HG03175 (cell line): ENCODE measurements around the gene APH1B.
"Not testable (repeated sequence)": the region's sequence is repeated elsewhere in the genome, so short reads cannot be mapped to it uniquely, and the experiment has no call there.

ENCODE experiments used
- ATAC-seq: cut with Tn5 transposase; IDR thresholded peaks from one replicate; pipeline ENCODE4 v1.9.1; 2021; ENCODE audit warnings: mild to moderate bottlenecking, moderate library complexity; ENCODE audit not compliant: unreplicated experiment

Gene APH1B

GRCh38 chr15:63277038-63277892 is at the start of gene APH1B:
APH1B (plus strand) TSS chr15:63277605; CDS start chr15:63277624, 19 bp downstream.
- peak; percentile 74 for ATAC-seq

- no peak for ATAC-seq
Observed at GRCh38 chr15:63227689-63228088, 49.7 kb upstream of the APH1B start.

GRCh38 chr15:63231206-63231605 is 46.2 kb upstream of the APH1B start:
- ATAC-seq: no peak

- ATAC-seq: no peak
Observed at GRCh38 chr15:63231706-63232105, 45.7 kb upstream of the APH1B start.

- ATAC-seq: no peak
Observed at GRCh38 chr15:63232405-63232804, 45.0 kb upstream of the APH1B start.

GRCh38 chr15:63232943-63233342 is 44.5 kb upstream of the APH1B start:
- no peak for ATAC-seq

- no peak for ATAC-seq
Observed at GRCh38 chr15:63233667-63234423, 43.6 kb upstream of the APH1B start.

GRCh38 chr15:63234451-63234870 is 42.9 kb upstream of the APH1B start:
- no peak for ATAC-seq

- no peak for ATAC-seq
Observed at GRCh38 chr15:63236272-63236671, 41.1 kb upstream of the APH1B start.

GRCh38 chr15:63237086-63237485 is 40.3 kb upstream of the APH1B start:
- ATAC-seq: not testable (repeated sequence)

GRCh38 chr15:63238171-63238570 is 39.2 kb upstream of the APH1B start:
- ATAC-seq: no peak

GRCh38 chr15:63238796-63239195 is 38.6 kb upstream of the APH1B start:
- peak; percentile 88 for ATAC-seq

GRCh38 chr15:63240109-63240508 is 37.3 kb upstream of the APH1B start:
- ATAC-seq: no peak

GRCh38 chr15:63241316-63241715 is 36.1 kb upstream of the APH1B start:
- ATAC-seq: no peak

GRCh38 chr15:63243101-63243500 is 34.3 kb upstream of the APH1B start:
- ATAC-seq: no peak

- no peak for ATAC-seq
Observed at GRCh38 chr15:63243776-63244175, 33.6 kb upstream of the APH1B start.

GRCh38 chr15:63244399-63244798 is 33.0 kb upstream of the APH1B start:
- ATAC-seq: no peak

GRCh38 chr15:63244976-63245645 is 32.3 kb upstream of the APH1B start:
- ATAC-seq: no peak

- no peak for ATAC-seq
Observed at GRCh38 chr15:63246691-63247469, 30.5 kb upstream of the APH1B start.

GRCh38 chr15:63250312-63250965 is 27.0 kb upstream of the APH1B start:
- ATAC-seq: no peak
